Fibroblast of pulmonary artery (primary cell): Measurements from ENCODE around the gene PRRX2.
A peak's percentile ranks its signal among the peaks of the same experiment; 100 is the strongest.

Experiments used
- DNase-seq: peaks from one replicate; pipeline ENCODE4 v3.0.0-alpha.2; 2010; ENCODE audit warnings: low read depth
- H3K4me3 ChIP-seq: replicated peaks from 2 replicates; pipeline ENCODE4 v1.5.1; 2011; ENCODE audit warnings: low read depth, mild to moderate bottlenecking, control low read depth, low read length, moderate library complexity
- TF ChIP-seq, protein P1 (sequence below): IDR thresholded peaks from 2 replicates; pipeline ENCODE4 v1.5.1; 2011; ENCODE audit warnings: mild to moderate bottlenecking, control low read depth, low read length, inconsistent platforms; ENCODE audit errors: missing control alignments

PRRX2 gene

DNA sequence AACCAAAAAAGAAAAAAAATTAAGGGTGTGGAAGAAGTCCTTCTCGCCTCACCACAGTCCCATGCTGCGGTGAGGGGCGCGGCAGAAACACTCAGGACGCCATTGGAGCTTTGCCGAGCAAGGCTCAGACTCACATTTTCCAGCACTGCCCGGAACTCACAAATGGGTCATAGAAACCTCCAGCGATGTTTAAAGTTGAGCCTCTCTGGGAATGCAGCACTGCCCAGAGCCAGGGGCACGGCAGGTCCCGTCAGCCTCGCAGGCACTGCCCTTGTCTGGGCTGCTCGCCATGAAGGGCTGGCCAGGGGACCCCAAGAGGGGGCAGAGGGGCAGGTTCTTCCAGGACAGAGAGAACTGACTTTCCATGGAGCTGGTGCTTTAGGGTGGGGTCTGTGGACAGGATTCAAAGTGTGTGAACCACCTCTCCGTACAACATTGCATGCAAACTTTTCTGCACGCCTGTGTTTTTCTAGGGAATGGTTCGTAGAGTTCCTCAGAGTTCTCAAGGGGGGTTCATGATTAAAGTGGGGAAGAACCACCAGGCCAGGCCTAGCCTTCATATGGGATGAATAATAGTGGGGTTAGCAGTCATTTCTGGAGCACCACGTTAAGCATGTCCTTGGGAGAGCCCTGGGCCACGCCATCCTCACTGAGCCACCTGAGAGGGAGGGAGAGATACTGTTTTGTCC is 38.4 kb downstream of the PRRX2 start:
- DNase-seq: peak; percentile 14
- H3K4me3 ChIP-seq: no peak overlapping the region
- TF ChIP-seq, protein P1, sequence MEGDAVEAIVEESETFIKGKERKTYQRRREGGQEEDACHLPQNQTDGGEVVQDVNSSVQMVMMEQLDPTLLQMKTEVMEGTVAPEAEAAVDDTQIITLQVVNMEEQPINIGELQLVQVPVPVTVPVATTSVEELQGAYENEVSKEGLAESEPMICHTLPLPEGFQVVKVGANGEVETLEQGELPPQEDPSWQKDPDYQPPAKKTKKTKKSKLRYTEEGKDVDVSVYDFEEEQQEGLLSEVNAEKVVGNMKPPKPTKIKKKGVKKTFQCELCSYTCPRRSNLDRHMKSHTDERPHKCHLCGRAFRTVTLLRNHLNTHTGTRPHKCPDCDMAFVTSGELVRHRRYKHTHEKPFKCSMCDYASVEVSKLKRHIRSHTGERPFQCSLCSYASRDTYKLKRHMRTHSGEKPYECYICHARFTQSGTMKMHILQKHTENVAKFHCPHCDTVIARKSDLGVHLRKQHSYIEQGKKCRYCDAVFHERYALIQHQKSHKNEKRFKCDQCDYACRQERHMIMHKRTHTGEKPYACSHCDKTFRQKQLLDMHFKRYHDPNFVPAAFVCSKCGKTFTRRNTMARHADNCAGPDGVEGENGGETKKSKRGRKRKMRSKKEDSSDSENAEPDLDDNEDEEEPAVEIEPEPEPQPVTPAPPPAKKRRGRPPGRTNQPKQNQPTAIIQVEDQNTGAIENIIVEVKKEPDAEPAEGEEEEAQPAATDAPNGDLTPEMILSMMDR: no peak

DNA sequence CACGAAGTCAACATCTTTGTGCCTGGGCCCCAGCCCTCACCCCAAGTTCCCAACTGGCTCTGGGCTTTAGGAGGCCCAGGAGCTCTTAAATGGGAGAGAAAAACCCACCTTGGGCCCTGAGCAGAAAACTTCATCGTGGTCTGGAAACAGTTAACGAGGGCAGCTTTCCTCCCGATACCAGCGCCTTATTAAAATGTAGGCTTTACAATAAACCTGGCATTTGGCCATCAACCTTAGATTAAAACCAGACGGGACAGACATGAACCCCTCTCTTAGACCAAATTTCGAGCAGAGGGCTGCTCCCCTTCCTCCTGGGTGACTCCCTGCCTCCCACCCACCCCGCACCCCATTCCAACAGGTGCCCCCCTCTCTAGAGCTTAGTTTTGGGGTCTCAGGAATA is 39.4 kb downstream of the PRRX2 start:
- no peak overlapping the region for H3K4me3 ChIP-seq
- no peak for DNase-seq
- TF ChIP-seq, protein P1: no peak

DNA sequence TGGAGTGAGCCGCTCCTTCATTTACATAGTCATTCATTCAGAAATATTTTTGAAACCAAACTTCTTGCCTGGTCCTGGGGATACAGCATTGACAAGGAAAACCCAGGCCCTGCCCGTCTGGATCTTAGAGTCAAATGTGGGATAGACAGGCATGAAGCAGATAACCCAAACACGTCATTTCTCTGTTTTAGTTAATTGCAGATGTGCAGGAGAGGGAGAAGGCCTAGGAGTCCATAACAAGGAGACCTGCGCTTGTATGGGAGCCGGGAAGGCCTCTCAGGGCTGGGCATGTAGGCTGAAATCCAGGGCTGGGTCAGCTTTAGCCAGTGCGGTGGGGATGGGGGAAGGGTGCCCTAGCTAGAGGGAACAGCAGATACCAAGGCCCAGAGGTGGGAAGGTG is 43.3 kb downstream of the PRRX2 start:
- DNase-seq: no peak
- H3K4me3 ChIP-seq: no peak overlapping the region
- TF ChIP-seq, protein P1: no peak

DNA sequence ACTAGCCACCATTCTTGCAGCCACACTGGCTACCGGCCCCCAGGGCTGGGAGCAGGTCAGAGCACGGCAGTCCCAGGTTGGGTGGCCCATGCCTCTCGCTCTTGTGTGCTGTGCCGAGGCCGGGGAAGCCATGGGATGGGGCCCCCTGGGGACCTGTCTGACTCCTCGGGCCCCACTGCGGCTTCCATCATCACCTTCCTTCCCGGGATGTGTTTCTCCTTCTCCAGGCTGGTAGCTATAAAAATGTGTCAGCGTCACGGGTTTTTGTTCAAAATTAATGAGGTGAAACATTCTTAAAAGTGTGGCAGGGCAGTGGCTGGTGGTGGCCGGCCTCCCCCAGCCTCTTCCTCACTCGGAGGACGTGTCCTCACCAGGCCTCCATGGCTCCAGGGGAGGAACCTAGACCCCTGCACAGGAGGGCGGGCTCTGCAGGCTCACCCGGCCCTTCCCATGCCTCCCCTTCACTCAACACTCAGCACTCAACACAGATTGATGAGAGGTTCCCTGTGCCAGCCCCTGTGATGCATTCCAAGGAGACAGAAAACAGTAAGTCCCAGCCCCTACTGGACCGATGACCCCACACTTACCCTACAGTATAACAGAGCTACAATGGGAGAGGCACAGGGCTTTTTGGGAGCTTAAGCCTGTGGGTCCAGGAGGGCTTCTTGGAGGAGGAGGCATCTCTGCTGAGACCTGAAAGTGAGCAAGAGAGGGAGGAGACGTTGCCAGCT is 44.2 kb downstream of the PRRX2 start:
- no peak for DNase-seq
- H3K4me3 ChIP-seq: no peak overlapping the region

DNA sequence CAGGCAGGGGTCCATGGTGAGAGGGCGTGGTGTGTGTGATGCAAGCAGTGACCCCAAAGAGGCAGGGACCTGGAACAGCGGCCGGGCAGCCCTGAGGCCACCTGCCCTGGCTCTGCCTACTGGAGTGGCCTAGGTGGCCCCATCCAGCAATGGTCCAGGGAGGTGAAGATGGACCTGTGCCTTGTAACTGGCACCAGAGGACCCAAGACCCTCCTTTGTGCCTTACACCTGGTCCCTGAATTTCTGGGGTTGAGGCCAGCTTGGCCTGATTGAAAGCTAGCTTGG is 44.7 kb downstream of the PRRX2 start:
- TF ChIP-seq, protein P1: no peak
- no peak for DNase-seq
- H3K4me3 ChIP-seq: no peak overlapping the region

More for the DNA sequence above, 44.2 kb downstream of the PRRX2 start:
- TF ChIP-seq, protein P1: no peak

DNA sequence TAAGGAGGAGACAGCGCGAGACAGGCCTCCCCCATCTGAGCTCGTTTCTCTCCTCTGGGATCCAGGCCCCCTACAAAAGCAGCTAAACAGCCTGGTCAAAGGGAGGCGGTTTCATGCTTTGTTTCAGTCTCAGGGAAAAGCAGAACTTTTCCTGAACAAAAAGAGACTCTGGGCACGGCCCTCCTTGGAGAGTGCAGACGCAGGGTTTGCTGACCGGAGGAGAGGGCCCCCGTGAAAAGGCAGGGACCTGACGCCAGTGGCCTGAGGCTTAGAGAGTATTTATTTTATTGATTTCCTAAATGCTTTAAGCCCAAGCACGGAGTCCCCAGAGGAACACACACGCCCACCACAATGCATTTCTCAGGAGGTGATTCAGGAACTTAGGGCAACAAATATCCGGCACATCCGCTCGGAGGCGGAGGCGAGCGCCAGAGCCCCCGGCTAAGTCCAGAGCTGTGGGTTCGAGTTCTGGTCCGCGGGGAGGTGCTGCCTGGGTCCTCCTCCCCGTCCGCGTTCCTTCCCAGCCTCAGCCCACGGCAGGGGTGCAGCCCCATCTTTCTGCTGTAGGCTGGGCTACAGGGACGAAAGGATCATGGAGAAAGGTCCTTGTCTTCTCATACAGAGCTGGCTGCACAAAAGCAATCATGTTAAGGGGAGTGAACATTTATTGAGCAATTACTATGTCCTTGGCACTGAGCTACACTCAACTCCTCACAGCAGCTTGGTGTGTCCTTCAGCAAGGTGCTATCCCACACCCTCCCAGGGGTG is 47.4 kb downstream of the PRRX2 start:
- TF ChIP-seq, protein P1: no peak
- DNase-seq: peak; percentile 34
- no peak overlapping the region for H3K4me3 ChIP-seq
